HTR-8/SVneo (cell line): Measurements from ENCODE around the gene DYRK1A.

Source experiments
- DNase-seq: peaks from one replicate; pipeline ENCODE4 v3.0.0; 2011; ENCODE audit warnings: low spot score, mixed read lengths; ENCODE audit not compliant: insufficient read length
- FAIRE-seq: peaks from 2 replicates; lab custom pipeline; 2011; peaks lifted over from hg19 to GRCh38; lab: Jason Lieb, UNC

The DYRK1A gene

GRCh38 chr21:37383086-37383485 lies 16.5 kb downstream of the DYRK1A start:
- DNase-seq (no peak), FAIRE-seq (no peak)

DNA sequence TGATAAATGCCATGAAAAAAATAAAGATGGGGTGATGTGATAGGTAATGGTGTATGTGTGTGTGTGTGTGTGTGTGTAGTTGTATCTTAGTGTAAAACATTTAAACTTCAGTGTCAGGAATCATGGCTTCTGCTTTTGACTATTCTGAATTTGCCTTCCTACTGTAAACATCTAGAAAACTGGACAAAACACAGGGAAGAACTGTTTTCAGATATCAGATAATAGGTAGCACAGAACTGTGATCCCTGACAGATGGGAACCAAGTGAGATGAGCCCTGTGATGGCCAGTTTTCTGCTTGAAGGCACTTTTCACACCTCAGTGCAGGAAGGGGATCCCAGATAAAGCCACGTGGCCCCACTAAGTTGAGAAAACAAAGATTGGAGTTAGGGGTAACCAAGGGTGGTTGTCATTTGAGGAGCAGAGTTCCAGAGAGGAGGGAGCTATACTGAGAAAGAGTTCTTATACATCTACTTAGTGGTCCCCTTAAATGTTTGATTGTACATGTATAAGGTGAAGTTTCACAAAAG lies 17.3 kb downstream of the DYRK1A start:
- FAIRE-seq (no peak), DNase-seq (no peak)

DNA sequence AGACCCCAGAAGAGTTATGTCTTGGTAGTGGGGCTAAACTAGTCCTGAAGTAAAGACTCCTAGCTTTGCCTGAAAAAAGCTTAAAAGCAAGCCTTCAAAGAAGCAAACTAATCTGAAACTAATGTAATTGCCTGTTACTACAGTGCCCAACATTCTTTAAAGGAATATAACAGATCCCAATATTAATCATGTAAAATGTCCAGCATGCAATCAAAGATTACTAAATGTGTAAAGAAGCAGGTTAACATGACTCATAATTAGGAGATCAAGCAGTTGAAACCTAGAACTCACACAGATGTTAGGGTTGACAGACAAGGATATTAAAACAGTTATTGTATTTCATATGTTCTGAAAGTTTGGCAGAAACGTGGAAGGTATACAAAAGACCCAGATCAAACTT lies 17.8 kb downstream of the DYRK1A start:
- DNase-seq (no peak), FAIRE-seq (no peak)

DNA sequence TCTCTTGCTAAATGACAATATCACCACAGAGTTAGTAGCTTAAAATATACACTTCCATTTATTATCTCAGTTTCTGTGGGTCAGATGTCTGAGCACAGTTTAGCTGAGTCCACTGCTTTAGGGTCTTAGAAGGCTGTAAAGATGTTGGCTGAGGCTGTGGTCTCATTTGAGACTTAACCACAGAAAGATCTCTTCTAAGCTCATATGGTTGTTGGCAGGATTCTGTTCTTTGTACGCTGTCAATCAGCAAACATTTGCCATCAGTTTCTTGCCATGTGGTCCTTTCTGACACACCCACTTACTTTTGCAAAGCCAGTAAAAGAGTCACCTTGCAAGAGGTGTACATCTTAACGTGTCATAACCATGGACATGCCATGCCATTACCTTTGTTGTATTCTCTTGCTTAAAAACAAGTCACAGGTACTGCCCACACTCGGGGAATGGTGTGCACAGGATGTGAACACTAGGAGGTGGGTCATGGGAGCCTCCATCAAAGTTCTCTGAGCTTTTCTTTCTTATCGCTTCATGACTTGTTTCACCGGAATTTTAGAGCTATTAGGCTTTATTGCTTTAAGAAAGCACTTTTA lies 18.7 kb downstream of the DYRK1A start:
- no peak for FAIRE-seq
- DNase-seq = no peak

- DNase-seq (no peak), FAIRE-seq (no peak)
Observed at GRCh38 chr21:37386151-37386550, 19.6 kb downstream of the DYRK1A start.

DNA sequence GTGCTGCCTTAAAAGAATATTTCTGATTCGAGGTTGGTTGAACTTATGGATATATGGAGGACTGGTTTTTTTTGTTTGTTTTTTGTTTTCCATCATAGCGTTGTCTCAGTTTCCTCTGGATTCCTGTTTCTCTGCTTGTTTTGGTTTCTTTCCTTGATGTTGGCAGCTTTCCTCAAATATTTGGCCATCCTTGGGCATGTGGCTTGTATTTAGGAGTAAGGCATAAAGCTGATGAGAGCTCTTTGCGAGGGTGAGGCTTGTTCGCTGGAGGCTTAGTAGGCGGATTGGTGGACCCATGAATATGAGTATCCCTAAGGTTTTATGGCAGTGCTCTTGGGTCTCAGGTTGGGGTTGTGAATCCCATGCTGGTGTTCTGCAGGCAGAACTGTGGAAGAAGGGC lies 22.9 kb downstream of the DYRK1A start:
- DNase-seq = no peak
- no peak for FAIRE-seq

- no peak for DNase-seq
- no peak for FAIRE-seq
Observed at GRCh38 chr21:37391666-37392065, 25.1 kb downstream of the DYRK1A start.

DNA sequence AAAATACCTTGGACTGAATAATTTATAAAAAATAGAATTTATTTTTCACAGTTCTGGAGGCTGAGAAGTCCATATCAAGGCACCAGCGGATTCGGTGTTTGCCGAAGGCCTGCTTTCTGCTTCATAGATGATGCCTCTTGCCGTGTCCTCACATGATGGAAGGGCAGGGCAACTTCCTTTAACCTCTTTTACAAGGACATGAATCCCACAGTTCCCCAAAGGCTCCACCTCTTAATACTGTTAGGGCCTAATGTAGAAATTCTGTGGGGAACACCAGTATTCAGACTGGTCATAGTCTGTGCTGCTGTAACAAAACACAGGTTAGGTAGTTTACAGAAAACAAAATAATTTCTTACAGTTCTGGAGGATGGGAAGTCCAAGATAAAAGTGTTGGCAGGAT lies 25.9 kb downstream of the DYRK1A start:
- no peak for DNase-seq
- FAIRE-seq = no peak

DNA sequence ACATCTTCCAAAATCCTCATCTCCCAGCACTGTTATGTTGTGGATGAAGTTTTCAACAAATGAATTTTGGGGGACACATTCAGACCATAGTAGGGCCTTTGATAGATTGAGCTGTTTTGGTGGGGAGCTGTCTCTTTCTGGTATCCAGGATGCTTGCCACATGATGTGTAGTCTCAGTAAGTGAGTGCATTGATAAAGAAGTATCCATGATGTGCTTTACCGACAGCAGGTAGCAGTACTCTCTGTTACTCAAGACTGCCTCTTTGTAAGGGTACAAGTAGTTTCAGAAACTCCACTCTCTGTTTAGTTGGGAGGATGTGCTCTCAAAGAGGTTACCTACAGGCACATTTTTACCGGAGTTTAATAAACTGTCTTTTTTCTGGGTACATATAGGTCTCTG lies 26.5 kb downstream of the DYRK1A start:
- FAIRE-seq = no peak

DNA sequence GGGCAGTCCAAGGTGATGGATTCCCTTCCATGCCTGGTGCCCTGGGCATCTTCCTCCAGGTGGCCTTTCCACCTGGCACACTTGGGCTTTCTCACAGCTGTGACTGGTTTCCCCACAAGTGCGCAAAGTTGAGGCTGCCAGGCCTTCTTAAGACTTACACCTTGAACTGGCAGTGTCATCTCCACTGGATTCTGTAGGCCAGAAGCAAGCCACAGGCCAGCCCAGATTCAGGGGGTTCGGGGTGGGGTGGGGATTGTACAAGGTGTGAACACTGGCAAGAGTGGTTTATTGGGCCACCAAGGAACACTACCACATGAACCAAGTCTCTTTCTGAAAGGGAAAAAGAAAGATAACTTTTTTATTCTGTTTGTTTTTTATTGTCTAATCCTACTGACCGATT lies 27.2 kb downstream of the DYRK1A start:
- no peak for DNase-seq
- no peak for FAIRE-seq

More for the DNA sequence above, 26.5 kb downstream of the DYRK1A start:
- DNase-seq = no peak

- FAIRE-seq (no peak), DNase-seq (no peak)
Observed at GRCh38 chr21:37395961-37396360, 29.4 kb downstream of the DYRK1A start.

- FAIRE-seq (no peak), DNase-seq (no peak)
Observed at GRCh38 chr21:37396855-37397254, 30.3 kb downstream of the DYRK1A start.

DNA sequence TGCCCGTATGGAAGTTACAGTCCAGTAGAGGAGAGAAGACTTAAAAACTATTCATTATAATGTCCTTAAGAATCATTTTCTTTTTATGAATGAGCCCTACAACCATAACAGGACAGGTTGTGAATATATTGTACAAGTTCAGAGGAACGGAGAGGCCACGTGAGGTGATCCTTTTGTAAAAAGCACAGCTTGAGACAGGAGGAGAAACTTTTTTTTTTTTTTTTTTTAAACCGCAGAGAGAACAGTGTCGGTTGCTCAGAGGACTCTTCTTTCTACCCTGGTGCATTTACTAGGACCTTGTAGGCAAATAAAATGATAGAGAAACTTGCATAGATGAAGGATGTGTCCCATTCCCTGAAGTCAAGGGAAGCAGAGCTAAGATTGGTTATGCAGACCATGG lies 32.1 kb downstream of the DYRK1A start:
- FAIRE-seq = no peak
- no peak for DNase-seq

DNA sequence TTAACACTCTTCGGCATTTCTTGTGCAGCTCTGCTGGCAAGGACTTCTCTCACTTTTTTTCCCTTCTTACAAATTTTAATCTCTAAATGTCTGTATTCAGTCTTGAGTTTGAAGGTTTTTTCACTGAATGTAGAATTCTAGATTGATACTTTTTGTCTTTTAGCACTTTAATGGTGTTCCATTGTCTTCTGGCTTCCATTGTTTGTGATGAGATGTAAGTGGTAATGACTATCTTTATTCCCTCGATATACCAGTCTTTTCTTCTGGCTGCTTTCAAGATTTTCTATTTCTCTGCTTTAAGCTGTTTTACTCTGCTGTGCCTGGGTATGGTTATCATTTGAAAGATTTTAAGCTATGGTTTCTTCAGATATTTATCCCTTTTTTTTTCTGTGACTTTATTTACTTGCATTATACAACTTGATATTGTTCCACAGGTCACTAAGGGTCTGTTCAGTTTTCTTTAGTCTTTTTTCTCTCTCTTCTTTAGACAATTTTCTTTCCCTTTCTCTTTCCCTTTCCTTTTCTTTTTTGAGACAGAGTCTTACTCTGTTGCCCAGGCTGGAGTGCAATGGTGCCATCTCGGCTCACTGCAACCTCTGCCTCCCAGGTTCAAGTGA lies 35.8 kb downstream of the DYRK1A start:
- FAIRE-seq = no peak

DNA sequence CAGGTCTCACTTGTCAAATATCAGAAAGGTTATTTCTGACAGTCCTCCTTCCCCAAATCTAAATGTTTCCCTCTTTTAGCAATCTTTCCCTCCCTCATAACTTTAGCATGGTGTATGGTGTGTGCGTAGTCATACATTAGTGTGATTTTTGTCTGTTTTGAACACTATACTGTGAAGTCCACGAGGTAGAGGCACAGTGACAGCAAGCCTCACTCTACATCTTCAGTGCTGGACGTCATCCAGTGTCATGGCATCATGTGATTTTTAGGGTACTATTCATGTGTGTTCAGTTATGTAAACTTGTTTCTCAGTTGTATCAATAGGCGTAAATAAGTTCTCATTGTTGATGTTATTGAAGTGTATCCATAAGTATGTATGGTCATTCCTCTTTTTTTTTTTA lies 39.1 kb downstream of the DYRK1A start:
- FAIRE-seq = peak; percentile 48

More for the DNA sequence above, 35.8 kb downstream of the DYRK1A start:
- no peak for DNase-seq

GRCh38 chr21:37407719-37408420 lies 41.3 kb downstream of the DYRK1A start:
- DNase-seq (no peak), FAIRE-seq (no peak)

More for the DNA sequence above, 39.1 kb downstream of the DYRK1A start:
- no peak for DNase-seq

- FAIRE-seq = no peak
- no peak for DNase-seq
Observed at GRCh38 chr21:37408464-37409193, 42.1 kb downstream of the DYRK1A start.

DNA sequence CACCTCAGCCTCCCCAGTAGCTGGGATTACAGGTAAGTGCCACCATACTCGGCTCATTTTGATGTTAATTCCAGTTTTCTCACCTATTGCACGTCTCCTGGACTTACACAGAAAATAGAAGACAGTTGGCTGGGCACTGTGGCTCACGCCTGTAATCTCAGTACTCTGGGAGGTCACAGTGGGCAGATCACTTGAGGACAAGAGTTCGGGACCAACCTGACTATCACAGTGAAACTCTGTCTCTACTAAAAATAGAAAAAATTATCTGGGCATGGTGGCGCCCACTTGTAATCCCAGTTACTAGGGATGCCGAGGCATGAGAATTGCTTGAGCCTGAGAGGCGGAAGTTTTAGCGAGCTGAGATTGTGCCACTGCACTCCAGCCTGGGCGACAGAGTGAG lies 44.1 kb downstream of the DYRK1A start:
- FAIRE-seq (no peak), DNase-seq (no peak)

DNA sequence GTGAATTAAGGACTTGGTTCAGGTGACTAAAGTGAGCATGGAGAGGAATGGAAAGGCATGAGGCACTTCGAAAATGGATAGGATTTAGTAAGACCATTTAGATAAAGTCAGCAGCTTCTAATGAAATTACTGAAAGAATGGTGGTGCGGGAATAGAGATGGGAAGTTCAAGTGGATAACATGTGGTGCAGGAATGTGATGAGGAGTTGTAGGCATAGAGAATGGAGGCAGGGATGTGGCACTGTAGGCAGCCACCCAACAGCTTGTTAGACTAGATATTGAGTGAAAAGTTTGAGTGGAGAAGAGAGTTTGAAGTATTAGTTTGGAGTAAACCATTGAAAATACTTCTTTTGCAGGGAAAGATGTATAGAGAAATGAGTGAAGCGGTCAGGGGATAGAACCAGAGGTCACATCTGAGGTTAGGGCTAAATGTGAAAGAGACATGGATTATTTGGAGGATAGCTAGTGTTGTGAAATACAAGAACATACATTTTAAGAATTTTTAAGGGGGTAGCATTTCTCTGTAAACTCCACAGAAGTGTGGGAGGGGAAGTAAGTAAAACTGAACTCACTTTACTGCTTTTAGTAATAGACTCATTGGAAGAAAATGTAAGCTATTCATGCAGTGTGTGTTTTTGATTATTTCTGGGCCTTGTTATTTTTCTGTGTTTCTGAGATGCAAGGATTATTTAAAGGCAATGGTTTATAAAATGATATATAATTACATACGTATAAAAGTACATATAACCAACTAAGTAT lies 46.2 kb downstream of the DYRK1A start:
- FAIRE-seq (peak; percentile 40), DNase-seq (no peak)
